ENCODE measurements around the gene CHST11. TPM values are rescaled to one million over a fixed set of nuclear protein-coding genes. Genes with fewer than 3 reads are reported as not detected.

Gene CHST11
- total and polyA plus RNA-seq, 9 donors: 4.0 to 39.9 (median 20.1) TPM

GRCh38 chr12:104590022-104590421 lies 133.3 kb downstream of the CHST11 start:
- H3K9me3 ChIP-seq: no peaks in the 10 kb centered on the region
- 76 to 83% (median 80%) methylated on average over 8 of the region's 8 CpGs for WGBS, 3 donors
- no peaks in the 10 kb centered on the region for H3K4me1 ChIP-seq (ENCODE audit: insufficient read depth)
- no peak for DNase-seq
- no peak overlapping the region for H3K4me3 ChIP-seq
- no peaks in the 10 kb centered on the region for H3K27me3 ChIP-seq
- H3K36me3 ChIP-seq: no peaks in the 10 kb centered on the region
- TF ChIP-seq POLR2A (IDR thresholded peaks at IDR 0.05) (no peak), EP300 (IDR thresholded peaks at IDR 0.05) (no peak), CTCF (IDR thresholded peaks at IDR 0.05) (no peak)
- intact Hi-C loops (cut with DNase I): no loop called here
- no peak overlapping the region for H3K27ac ChIP-seq

- Histone ChIP-seq H3K36me3 (no peaks in the 10 kb centered on the region), H3K4me3 (no peak overlapping the region), H3K27ac (no peak overlapping the region), H3K9me3 (no peaks in the 10 kb centered on the region), H3K27me3 (no peaks in the 10 kb centered on the region), H3K4me1 (ENCODE audit: insufficient read depth) (peaks cover 3% of the 10 kb centered on the region)
- 68 to 76% (median 71%) methylated on average over 7 of the region's 7 CpGs for WGBS, 3 donors
- TF ChIP-seq EP300 (IDR thresholded peaks at IDR 0.05) (no peak), POLR2A (IDR thresholded peaks at IDR 0.05) (no peak), CTCF (IDR thresholded peaks at IDR 0.05) (no peak)
- no peak for DNase-seq
- intact Hi-C loops (cut with DNase I): no loop called here
These were observed 134.6 kb downstream of the CHST11 start for GRCh38 chr12:104591257-104591885.

GRCh38 chr12:104593482-104593881 lies 136.7 kb downstream of the CHST11 start:
- no peak overlapping the region for H3K27ac ChIP-seq
- DNase-seq: no peak
- no peak overlapping the region for H3K4me3 ChIP-seq
- intact Hi-C loops (cut with DNase I): no loop called here
- H3K9me3 ChIP-seq: no peaks in the 10 kb centered on the region
- 93 to 97% (median 93%) methylated on average over 5 of the region's 5 CpGs for WGBS, 3 donors
- H3K36me3 ChIP-seq: no peaks in the 10 kb centered on the region
- H3K4me1 ChIP-seq (ENCODE audit: insufficient read depth): peaks cover 3% of the 10 kb centered on the region
- H3K27me3 ChIP-seq: no peaks in the 10 kb centered on the region
- TF ChIP-seq CTCF (IDR thresholded peaks at IDR 0.05) (no peak), POLR2A (IDR thresholded peaks at IDR 0.05) (no peak), EP300 (IDR thresholded peaks at IDR 0.05) (no peak)

- Histone ChIP-seq H3K27me3 (no peaks in the 10 kb centered on the region), H3K27ac (no peak overlapping the region), H3K9me3 (no peaks in the 10 kb centered on the region), H3K4me3 (no peak overlapping the region), H3K4me1 (ENCODE audit: insufficient read depth) (peaks cover 3% of the 10 kb centered on the region), H3K36me3 (no peaks in the 10 kb centered on the region)
- 37 to 44% (median 39%) methylated on average over 12 of the region's 12 CpGs for WGBS, 3 donors
- DNase-seq: peak in 1 of 5 donors; percentile 27
- intact Hi-C loops (cut with DNase I): no loop called here
- TF ChIP-seq POLR2A (IDR thresholded peaks at IDR 0.05) (no peak), CTCF (IDR thresholded peaks at IDR 0.05) (no peak), EP300 (IDR thresholded peaks at IDR 0.05) (no peak)
These were observed 139.5 kb downstream of the CHST11 start for GRCh38 chr12:104596134-104596799.

Data from ovary (tissue), 9 donors.